Epidermal melanocyte (primary cell): ENCODE data around the gene NTS.

Experiments
- DNase-seq: peaks from one replicate; pipeline ENCODE4 v3.0.0; 2011; ENCODE audit warnings: low spot score; ENCODE audit not compliant: insufficient read length

Gene NTS

GRCh38 chr12:85920324-85920947 lies 46.3 kb downstream of the NTS start:
- no peak for DNase-seq

DNA sequence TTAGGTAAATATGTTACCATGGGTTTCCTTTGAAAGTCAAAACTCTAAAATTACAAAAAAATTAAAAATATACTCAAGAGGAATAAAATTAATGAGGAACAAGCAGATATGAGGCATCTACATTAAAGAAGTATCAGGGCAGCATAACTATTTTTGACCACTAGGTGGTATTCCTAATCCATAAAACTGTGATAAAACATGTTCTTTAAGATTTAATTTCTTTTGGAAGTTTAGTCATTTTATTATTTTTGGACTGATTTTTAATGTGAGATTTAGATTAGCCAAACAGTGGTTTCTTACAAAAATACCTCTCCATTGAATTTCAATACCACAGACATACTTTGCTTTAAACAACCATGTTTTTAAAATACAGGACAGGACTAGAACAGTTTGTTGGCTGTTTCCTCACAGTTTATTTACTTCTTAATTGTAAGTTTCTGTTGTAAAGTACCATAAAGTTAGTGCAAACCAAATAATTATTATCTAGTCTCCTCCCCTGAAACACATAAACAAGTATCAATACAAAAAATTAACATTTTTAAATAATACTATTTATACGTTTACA lies 49.8 kb downstream of the NTS start:
- no peak for DNase-seq

DNA sequence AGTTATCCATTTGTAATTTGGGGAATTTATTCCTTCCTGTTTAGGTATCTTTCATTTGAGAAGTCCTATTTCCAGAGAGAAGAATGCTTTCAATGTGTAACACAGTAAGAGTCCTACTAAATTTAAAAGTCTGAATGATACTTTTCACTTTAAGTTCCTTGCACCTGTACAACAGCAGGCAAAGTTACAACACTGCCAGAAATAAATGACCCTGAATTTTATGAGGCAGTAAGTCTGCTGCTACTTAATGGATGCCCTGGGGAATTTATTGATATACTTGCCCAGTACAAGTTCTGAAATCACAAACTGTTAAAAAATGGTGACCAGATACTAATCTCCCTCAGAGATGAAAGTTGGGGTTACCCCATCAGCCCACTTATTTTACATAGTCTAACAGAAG lies 53.1 kb downstream of the NTS start:
- no peak for DNase-seq
